Cardiac septum (tissue), 1 donor: ENCODE data around the gene TUBGCP4. TPM values are rescaled to one million over a fixed set of nuclear protein-coding genes. Genes with fewer than 3 reads are reported as not detected.

Source experiments
- DNase-seq: peaks from one replicate; pipeline ENCODE4 v3.0.0-alpha.2; 2020; ENCODE audit warnings: low spot score
- intact Hi-C: fragments of 100-400 bp; cut with DNase I; formaldehyde crosslinking; loops from one replicate; pipeline ENCODE4 v1.14.0; 2022
- total RNA-seq: library from RNA; stranded (reverse); fragmentation: NEBNext Ultra II Directional; extraction: Animal tissue kit (Norgen Biotek cat#: 25700); gene quantifications from one replicate; pipeline ENCODE4 v1.2.1, GENCODE V29; 2021
- donor health status: DM: no; HTN: no; CAD: no.

TUBGCP4 gene
- total RNA-seq, 1 donor from 2014 or later: 10.7 TPM

- intact Hi-C loops: no loop called here
- DNase-seq: no peak
Measured at GRCh38 chr15:43446344-43446743, 75.4 kb downstream of the TUBGCP4 start.

GRCh38 chr15:43449981-43450380, 79.1 kb downstream of the TUBGCP4 start:
- intact Hi-C loops: no loop called here

More at GRCh38 chr15:43449981-43450380, 79.1 kb downstream of the TUBGCP4 start:
- DNase-seq: no peak

Other genes starting within 250 kb of the TUBGCP4 start
- 9.3 TPM for gene TMEM62, start 237.5 kb upstream of the TUBGCP4 start, total RNA-seq
- 56.6 TPM for gene CCNDBP1, start 185.7 kb upstream of the TUBGCP4 start, total RNA-seq
- 0.38 TPM for gene EPB42, start 150.1 kb upstream of the TUBGCP4 start, total RNA-seq
- not detected for gene TGM5, start 104.2 kb upstream of the TUBGCP4 start, total RNA-seq
- gene TGM7, start 68.8 kb upstream of the TUBGCP4 start, total RNA-seq: not detected
- 6.4 TPM for gene LCMT2, start 40.5 kb upstream of the TUBGCP4 start, total RNA-seq
- gene ZSCAN29, start 58 bp upstream of the TUBGCP4 start, total RNA-seq: 14.0 TPM
- 33.1 TPM for gene TP53BP1, start 122.1 kb downstream of the TUBGCP4 start, total RNA-seq
- 182 TPM for gene MAP1A, start 146.5 kb downstream of the TUBGCP4 start, total RNA-seq
- gene PPIP5K1, start 219.1 kb downstream of the TUBGCP4 start, total RNA-seq: 42.1 TPM
- gene CKMT1B, start 222.9 kb downstream of the TUBGCP4 start, total RNA-seq: not detected
- 0.24 TPM for gene STRC, start 247.7 kb downstream of the TUBGCP4 start, total RNA-seq